Measurements from ENCODE around the gene SCAF4.
"Not testable (repeated sequence)": the region's sequence is repeated elsewhere in the genome, so short reads cannot be mapped to it uniquely, and the experiment has no call there.

Gene SCAF4

GRCh38 chr21:31654821-31655580 is 76.9 kb downstream of the SCAF4 start:
- in situ Hi-C loops (cut with MboI; ENCODE audit: low sequenced_read_pairs): not testable (repeated sequence)

DNA sequence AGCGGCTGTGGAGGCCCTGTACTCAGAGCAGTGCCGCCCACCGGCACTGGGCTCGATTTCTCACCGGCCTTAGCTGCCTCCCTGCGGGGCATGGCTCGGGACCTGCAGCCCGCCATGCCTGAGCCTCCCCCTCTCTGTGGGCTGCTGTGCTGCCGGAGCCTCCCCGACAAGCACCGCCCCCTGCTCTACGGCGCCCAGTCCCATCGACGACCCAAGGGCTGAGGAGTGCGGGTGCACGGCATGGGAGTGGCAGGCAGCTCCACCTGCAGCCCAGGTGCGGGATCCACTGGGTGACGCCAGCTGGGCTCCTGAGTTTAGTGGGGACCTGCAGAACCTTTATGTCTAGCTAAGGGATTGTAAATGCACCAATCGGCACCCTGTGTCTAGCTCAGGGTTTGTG is 77.6 kb downstream of the SCAF4 start:
- in situ Hi-C loops (cut with MboI; ENCODE audit: low sequenced_read_pairs): no loop called here

DNA sequence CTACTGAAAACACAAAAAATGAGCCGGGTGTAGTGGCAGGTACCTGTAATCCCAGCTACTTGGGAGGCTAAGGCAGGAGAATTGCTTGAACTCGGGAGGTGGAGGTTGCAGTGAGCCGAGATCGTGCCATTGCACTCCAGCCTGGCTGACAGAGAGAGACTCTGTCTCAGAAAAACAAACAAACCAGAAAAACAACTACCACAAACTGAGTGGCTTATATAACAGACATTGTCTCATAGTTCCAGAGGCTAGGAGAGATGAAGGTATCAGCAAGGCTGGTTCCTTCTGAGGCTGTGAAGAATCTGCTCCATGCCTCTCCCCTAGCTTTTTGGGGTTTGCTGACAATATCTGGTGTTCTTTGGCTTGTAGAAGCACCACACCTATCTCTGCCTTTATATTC is 80.4 kb downstream of the SCAF4 start:
- in situ Hi-C loops (cut with MboI; ENCODE audit: low sequenced_read_pairs): not testable (repeated sequence)

- in situ Hi-C loops (cut with MboI; ENCODE audit: low sequenced_read_pairs): no loop called here
Measured at GRCh38 chr21:31650930-31651329, 81.0 kb downstream of the SCAF4 start.

- in situ Hi-C loops (cut with MboI; ENCODE audit: low sequenced_read_pairs): no loop called here
Measured at GRCh38 chr21:31647650-31648049, 84.3 kb downstream of the SCAF4 start.

GRCh38 chr21:31644643-31645042 is 87.3 kb downstream of the SCAF4 start:
- in situ Hi-C loops (cut with MboI; ENCODE audit: low sequenced_read_pairs): no loop called here

GRCh38 chr21:31641416-31641922 is 90.4 kb downstream of the SCAF4 start:
- in situ Hi-C loops (cut with MboI; ENCODE audit: low sequenced_read_pairs): no loop called here

- in situ Hi-C loops (cut with MboI; ENCODE audit: low sequenced_read_pairs): no loop called here
Measured at GRCh38 chr21:31636874-31637273, 95.0 kb downstream of the SCAF4 start.

DNA sequence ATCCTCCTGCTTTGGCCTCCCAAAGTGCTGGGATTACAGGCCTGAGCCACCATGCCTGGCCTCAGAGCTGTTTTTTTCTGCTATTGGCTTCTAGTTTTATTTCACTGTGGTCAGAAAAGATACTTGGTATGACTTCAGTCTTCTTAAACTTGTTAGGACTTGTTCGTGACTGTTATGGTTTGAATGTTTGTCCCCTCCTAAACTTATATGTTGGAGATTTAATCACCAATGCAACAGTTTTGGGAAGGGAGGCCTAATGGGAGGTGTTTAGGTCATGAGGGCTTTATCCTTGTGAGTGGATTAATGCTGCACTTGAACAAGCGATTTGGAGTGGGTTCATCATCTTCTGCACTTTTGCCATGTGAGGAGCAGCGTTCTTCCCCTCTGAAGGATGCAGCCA is 96.9 kb downstream of the SCAF4 start:
- in situ Hi-C loops (cut with MboI; ENCODE audit: low sequenced_read_pairs): no loop called here

DNA sequence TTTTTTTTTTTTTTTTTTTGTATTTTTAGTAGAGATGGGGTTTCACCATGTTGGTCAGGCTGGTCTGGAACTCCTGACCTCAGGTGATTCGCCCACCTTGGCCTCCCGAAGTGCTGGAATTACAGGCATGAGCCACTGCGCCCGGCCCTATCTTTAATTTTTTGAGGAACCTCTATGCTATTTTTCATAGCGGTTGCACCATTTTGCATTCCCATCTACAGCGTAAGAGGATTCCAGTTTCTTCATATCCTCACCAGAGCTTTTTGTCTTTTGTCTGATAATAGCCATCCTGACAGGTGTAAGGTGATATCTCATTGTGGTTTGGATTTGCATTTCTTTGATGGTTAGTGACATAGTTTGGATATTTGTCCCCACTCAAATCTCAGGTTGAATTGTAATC is 100.0 kb downstream of the SCAF4 start:
- in situ Hi-C loops (cut with MboI; ENCODE audit: low sequenced_read_pairs): not testable (repeated sequence)

- in situ Hi-C loops (cut with MboI; ENCODE audit: low sequenced_read_pairs): no loop called here
Measured at GRCh38 chr21:31629972-31630711, 101.8 kb downstream of the SCAF4 start.

DNA sequence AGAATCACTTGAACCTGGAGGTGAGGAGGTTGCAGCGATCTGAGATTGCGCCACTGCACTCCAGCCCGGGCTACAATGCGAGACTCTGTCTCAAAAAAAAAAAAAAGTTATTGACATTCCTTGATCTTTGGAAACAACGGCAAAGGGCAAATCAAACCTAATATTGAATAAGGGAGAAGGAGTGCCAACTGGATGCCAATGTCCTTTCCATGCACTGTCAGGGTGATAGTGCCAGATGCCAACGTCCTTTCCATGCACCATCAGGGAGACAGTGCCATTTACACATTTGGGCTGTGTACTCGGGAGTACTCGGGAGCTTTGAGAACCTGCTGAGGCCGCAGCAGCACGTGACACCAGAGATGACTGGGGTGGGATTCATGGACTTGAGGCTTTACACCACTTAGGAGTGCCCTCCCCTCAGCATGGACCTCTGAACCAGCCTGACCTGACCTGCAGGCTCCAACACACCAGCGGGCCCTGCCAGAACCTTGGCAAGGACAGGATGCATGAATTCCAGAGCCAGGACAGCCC is 106.9 kb downstream of the SCAF4 start:
- in situ Hi-C loops (cut with MboI; ENCODE audit: low sequenced_read_pairs): no loop called here

GRCh38 chr21:31624181-31624580 is 107.7 kb downstream of the SCAF4 start:
- in situ Hi-C loops (cut with MboI; ENCODE audit: low sequenced_read_pairs): no loop called here

GRCh38 chr21:31623664-31624063 is 108.3 kb downstream of the SCAF4 start:
- in situ Hi-C loops (cut with MboI; ENCODE audit: low sequenced_read_pairs): no loop called here

GRCh38 chr21:31622397-31622796 is 109.5 kb downstream of the SCAF4 start:
- in situ Hi-C loops (cut with MboI; ENCODE audit: low sequenced_read_pairs): no loop called here
